ENCODE data around the gene B3GNT9. TPM values are rescaled to one million over a fixed set of nuclear protein-coding genes. Genes with fewer than 3 reads are reported as not detected.
A peak's percentile ranks its signal among the peaks of the same experiment; 100 is the strongest.

The B3GNT9 gene
- polyA plus RNA-seq, 1 experiment: 18.6 TPM

- Histone ChIP-seq H3K4me3 (ENCODE audit: low read depth, low read length) (no peak overlapping the region), H3K27ac (ENCODE audit: low read depth, low read length) (no peak overlapping the region), H3K9me3 (ENCODE audit: control insufficient read depth, insufficient read depth, low read length) (no peaks in the 10 kb centered on the region; the same call in 1 of the 2 replicates), H3K27me3 (ENCODE audit: control insufficient read depth, insufficient read depth, low read length) (no peaks in the 10 kb centered on the region)
- ChIA-PET POLR2A (no interaction called here), CTCF (interaction anchor here (1.1 to 8.0 kb wide), 3 partner anchors 52 to 87 kb away, joined by 3 to 127 read pairs (median 4); no protein-coding TSS in a partner anchor)
- TF ChIP-seq, protein P1, sequence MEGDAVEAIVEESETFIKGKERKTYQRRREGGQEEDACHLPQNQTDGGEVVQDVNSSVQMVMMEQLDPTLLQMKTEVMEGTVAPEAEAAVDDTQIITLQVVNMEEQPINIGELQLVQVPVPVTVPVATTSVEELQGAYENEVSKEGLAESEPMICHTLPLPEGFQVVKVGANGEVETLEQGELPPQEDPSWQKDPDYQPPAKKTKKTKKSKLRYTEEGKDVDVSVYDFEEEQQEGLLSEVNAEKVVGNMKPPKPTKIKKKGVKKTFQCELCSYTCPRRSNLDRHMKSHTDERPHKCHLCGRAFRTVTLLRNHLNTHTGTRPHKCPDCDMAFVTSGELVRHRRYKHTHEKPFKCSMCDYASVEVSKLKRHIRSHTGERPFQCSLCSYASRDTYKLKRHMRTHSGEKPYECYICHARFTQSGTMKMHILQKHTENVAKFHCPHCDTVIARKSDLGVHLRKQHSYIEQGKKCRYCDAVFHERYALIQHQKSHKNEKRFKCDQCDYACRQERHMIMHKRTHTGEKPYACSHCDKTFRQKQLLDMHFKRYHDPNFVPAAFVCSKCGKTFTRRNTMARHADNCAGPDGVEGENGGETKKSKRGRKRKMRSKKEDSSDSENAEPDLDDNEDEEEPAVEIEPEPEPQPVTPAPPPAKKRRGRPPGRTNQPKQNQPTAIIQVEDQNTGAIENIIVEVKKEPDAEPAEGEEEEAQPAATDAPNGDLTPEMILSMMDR (IDR thresholded peaks at IDR 0.05; ENCODE audit: low read depth, low read length): no peak
- DNase-seq (ENCODE audit: low read depth, low spot score): no peak
Observed at GRCh38 chr16:67104845-67105244, 46.0 kb downstream of the B3GNT9 start.

GRCh38 chr16:67104061-67104460 is 46.7 kb downstream of the B3GNT9 start:
- no peak for DNase-seq (ENCODE audit: low read depth, low spot score)
- POLR2A ChIA-PET: no interaction called here

GRCh38 chr16:67101311-67102082 is 49.3 kb downstream of the B3GNT9 start:
- H3K27ac ChIP-seq (ENCODE audit: low read depth, low read length): no peak overlapping the region
- no peaks in the 10 kb centered on the region for H3K27me3 ChIP-seq (ENCODE audit: control insufficient read depth, insufficient read depth, low read length)
- POLR2A ChIA-PET: interaction anchor here (0.7 to 0.9 kb wide), 2 partner anchors 73 to 82 kb away, joined by 3 to 6 read pairs; partner anchors contain the start of gene MATCAP1
- DNase-seq (ENCODE audit: low read depth, low spot score): no peak
- TF ChIP-seq, protein P1 (IDR thresholded peaks at IDR 0.05; ENCODE audit: low read depth, low read length): no peak
- CTCF ChIA-PET: interaction anchor here (0.6 to 8.0 kb wide), 32 partner anchors 14 to 450 kb away, joined by 3 to 127 read pairs (median 6); partner anchors contain the start of gene CES3
- H3K9me3 ChIP-seq (ENCODE audit: control insufficient read depth, insufficient read depth, low read length): no peaks in the 10 kb centered on the region
- no peak overlapping the region for H3K4me3 ChIP-seq (ENCODE audit: low read depth, low read length)

More at GRCh38 chr16:67104061-67104460, 46.7 kb downstream of the B3GNT9 start:
- TF ChIP-seq, protein P1 (IDR thresholded peaks at IDR 0.05; ENCODE audit: low read depth, low read length): peak; percentile 37
- no peaks in the 10 kb centered on the region; the same call in 1 of the 2 replicates for H3K9me3 ChIP-seq (ENCODE audit: control insufficient read depth, insufficient read depth, low read length)
- no peak overlapping the region for H3K27ac ChIP-seq (ENCODE audit: low read depth, low read length)
- no peak overlapping the region for H3K4me3 ChIP-seq (ENCODE audit: low read depth, low read length)
- CTCF ChIA-PET: interaction anchor here (0.5 to 8.0 kb wide), 7 partner anchors 11 to 150 kb away, joined by 3 to 127 read pairs (median 4); partner anchors contain the start of gene EXOC3L1
- H3K27me3 ChIP-seq (ENCODE audit: control insufficient read depth, insufficient read depth, low read length): no peaks in the 10 kb centered on the region

GRCh38 chr16:67100569-67101310 is 50.1 kb downstream of the B3GNT9 start:
- POLR2A ChIA-PET: interaction anchor here (1.0 kb wide), 1 partner anchor 83 kb away, joined by 3 read pairs; no protein-coding TSS in a partner anchor

More at GRCh38 chr16:67100569-67101310, 50.1 kb downstream of the B3GNT9 start:
- no peaks in the 10 kb centered on the region for H3K27me3 ChIP-seq (ENCODE audit: control insufficient read depth, insufficient read depth, low read length)
- no peak for DNase-seq (ENCODE audit: low read depth, low spot score)
- H3K27ac ChIP-seq (ENCODE audit: low read depth, low read length): no peak overlapping the region
- CTCF ChIA-PET: interaction anchor here (0.6 to 8.0 kb wide), 33 partner anchors 15 to 449 kb away, joined by 3 to 127 read pairs (median 4); partner anchors contain the start of gene CES3
- H3K4me3 ChIP-seq (ENCODE audit: low read depth, low read length): no peak overlapping the region
- TF ChIP-seq, protein P1 (IDR thresholded peaks at IDR 0.05; ENCODE audit: low read depth, low read length): peak; percentile 52
- no peaks in the 10 kb centered on the region for H3K9me3 ChIP-seq (ENCODE audit: control insufficient read depth, insufficient read depth, low read length)
